ENCODE data around the gene SLC41A1. TPM values are rescaled to one million over a fixed set of nuclear protein-coding genes. Genes with fewer than 3 reads are reported as not detected.

SLC41A1 gene
- polyA plus RNA-seq, 1 of the 3 experiments (the other 2 are of a cell fraction), result 18.3 TPM

DNA sequence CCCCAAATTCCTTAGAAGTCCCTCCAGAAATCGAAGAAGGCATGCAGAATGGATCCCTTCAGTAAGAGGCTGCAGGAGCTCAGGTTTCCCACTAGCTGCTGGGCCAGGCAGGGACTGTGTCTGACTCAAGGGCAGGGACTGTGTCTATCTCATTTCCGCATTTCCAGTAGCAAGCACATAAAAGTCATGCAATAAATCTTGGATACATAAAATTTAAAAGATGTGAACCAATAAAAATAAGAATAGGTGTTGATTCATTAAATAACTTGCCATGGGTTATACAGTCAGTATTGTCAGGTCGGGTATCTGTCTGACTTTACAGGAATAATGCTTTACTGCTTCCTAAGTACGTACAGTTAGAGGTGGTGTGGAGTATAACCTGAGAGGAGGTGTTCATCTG, 21.8 kb upstream of the SLC41A1 start:
- H2AFZ ChIP-seq (ENCODE audit: low read depth), result no peak overlapping the region
- H3K4me3 ChIP-seq (ENCODE audit: low read depth in 2 of 2, low read length in 1 of 2), result no peak overlapping the region
- DNase-seq, result no peak
- H3K4me1 ChIP-seq (ENCODE audit: control insufficient read depth in 1 of 2, insufficient read depth in 2 of 2, low read depth in 1 of 2, low read length in 1 of 2), result peaks cover 0 to 2% of the 10 kb centered on the region in 2 experiments; a peak in 1 of 4 replicates
- TF ChIP-seq, protein P1, sequence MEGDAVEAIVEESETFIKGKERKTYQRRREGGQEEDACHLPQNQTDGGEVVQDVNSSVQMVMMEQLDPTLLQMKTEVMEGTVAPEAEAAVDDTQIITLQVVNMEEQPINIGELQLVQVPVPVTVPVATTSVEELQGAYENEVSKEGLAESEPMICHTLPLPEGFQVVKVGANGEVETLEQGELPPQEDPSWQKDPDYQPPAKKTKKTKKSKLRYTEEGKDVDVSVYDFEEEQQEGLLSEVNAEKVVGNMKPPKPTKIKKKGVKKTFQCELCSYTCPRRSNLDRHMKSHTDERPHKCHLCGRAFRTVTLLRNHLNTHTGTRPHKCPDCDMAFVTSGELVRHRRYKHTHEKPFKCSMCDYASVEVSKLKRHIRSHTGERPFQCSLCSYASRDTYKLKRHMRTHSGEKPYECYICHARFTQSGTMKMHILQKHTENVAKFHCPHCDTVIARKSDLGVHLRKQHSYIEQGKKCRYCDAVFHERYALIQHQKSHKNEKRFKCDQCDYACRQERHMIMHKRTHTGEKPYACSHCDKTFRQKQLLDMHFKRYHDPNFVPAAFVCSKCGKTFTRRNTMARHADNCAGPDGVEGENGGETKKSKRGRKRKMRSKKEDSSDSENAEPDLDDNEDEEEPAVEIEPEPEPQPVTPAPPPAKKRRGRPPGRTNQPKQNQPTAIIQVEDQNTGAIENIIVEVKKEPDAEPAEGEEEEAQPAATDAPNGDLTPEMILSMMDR (IDR thresholded peaks at IDR 0.05), result no peak
- TF ChIP-seq POLR2AphosphoS5 (IDR thresholded peaks at IDR 0.05; ENCODE audit: low read depth, low read length), result no peak
- TF ChIP-seq, protein P2, sequence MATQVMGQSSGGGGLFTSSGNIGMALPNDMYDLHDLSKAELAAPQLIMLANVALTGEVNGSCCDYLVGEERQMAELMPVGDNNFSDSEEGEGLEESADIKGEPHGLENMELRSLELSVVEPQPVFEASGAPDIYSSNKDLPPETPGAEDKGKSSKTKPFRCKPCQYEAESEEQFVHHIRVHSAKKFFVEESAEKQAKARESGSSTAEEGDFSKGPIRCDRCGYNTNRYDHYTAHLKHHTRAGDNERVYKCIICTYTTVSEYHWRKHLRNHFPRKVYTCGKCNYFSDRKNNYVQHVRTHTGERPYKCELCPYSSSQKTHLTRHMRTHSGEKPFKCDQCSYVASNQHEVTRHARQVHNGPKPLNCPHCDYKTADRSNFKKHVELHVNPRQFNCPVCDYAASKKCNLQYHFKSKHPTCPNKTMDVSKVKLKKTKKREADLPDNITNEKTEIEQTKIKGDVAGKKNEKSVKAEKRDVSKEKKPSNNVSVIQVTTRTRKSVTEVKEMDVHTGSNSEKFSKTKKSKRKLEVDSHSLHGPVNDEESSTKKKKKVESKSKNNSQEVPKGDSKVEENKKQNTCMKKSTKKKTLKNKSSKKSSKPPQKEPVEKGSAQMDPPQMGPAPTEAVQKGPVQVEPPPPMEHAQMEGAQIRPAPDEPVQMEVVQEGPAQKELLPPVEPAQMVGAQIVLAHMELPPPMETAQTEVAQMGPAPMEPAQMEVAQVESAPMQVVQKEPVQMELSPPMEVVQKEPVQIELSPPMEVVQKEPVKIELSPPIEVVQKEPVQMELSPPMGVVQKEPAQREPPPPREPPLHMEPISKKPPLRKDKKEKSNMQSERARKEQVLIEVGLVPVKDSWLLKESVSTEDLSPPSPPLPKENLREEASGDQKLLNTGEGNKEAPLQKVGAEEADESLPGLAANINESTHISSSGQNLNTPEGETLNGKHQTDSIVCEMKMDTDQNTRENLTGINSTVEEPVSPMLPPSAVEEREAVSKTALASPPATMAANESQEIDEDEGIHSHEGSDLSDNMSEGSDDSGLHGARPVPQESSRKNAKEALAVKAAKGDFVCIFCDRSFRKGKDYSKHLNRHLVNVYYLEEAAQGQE (IDR thresholded peaks at IDR 0.05; ENCODE audit: low read depth, low read length), result no peak
- TF ChIP-seq SMC3 (IDR thresholded peaks at IDR 0.05; ENCODE audit: low read depth, low read length), result no peak
- TF ChIP-seq SIN3A (IDR thresholded peaks at IDR 0.05; ENCODE audit: borderline replicate concordance, low read depth, low read length), result no peak
- H3K9ac ChIP-seq, result no peak overlapping the region
- no peaks in the 10 kb centered on the region for H3K27me3 ChIP-seq (ENCODE audit: insufficient read depth)
- no peaks in the 10 kb centered on the region for H3K79me2 ChIP-seq (ENCODE audit: insufficient read depth)
- no peaks in the 10 kb centered on the region for H4K20me1 ChIP-seq (ENCODE audit: insufficient read depth)
- POLR2A ChIA-PET, result no interaction called here
- H3K9me2 ChIP-seq, result no peaks in the 10 kb centered on the region
- no peaks in the 10 kb centered on the region for H3K36me3 ChIP-seq (replicated peaks in 1 of 2; ENCODE audit: control insufficient read depth in 1 of 2, insufficient read depth in 2 of 2, low read length in 1 of 2)
- H3K27ac ChIP-seq (ENCODE audit: low read depth in 2 of 2, low read length in 1 of 2), result no peak overlapping the region
- CTCF ChIA-PET, result no interaction called here
- 66% methylated on average over 4 of the region's 4 CpGs for WGBS (ENCODE audit: low lambda C conversion rate)
- no peaks in the 10 kb centered on the region for H3K9me3 ChIP-seq
- no peaks in the 10 kb centered on the region for H3F3A ChIP-seq (replicated peaks; ENCODE audit: insufficient read depth)
- no peak overlapping the region for H3K4me2 ChIP-seq

DNA sequence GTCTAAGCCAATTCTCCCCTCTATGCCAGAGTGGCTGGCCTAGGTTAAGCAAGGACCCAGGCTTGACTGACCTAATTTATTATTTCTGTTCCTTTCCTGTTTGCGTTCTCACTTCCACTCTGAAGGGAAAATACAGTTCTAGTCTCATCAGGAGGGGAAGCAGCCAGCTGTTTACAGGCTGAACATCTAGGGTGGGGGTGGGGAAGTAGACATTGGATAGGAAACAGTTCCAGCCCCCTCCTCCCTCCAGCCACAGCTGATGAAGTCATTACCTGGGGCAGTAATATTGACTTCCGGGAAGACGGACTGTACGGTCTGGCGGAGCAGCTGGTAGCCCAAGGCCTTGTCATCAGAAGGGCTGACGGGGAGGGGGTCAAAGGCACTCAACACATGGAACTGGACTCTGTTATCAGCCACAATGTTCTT, 19.3 kb upstream of the SLC41A1 start:
- Histone ChIP-seq H3K9ac (no peak overlapping the region), H3K79me2 (ENCODE audit: insufficient read depth) (no peaks in the 10 kb centered on the region), H3K27me3 (ENCODE audit: insufficient read depth) (no peaks in the 10 kb centered on the region), H3K4me1 (ENCODE audit: control insufficient read depth in 1 of 2, insufficient read depth in 2 of 2, low read depth in 1 of 2, low read length in 1 of 2) (peaks cover 0 to 4% of the 10 kb centered on the region in 2 experiments; a peak in 1 of 4 replicates), H3K4me2 (no peak overlapping the region), H3K9me3 (no peaks in the 10 kb centered on the region), H3K9me2 (no peaks in the 10 kb centered on the region), H3K27ac (ENCODE audit: low read depth in 2 of 2, low read length in 1 of 2) (no peak overlapping the region), H4K20me1 (ENCODE audit: insufficient read depth) (no peaks in the 10 kb centered on the region), H3F3A (replicated peaks; ENCODE audit: insufficient read depth) (no peaks in the 10 kb centered on the region), H3K4me3 (ENCODE audit: low read depth in 2 of 2, low read length in 1 of 2) (no peak overlapping the region), H3K36me3 (replicated peaks in 1 of 2; ENCODE audit: control insufficient read depth in 1 of 2, insufficient read depth in 2 of 2, low read length in 1 of 2) (no peaks in the 10 kb centered on the region), H2AFZ (ENCODE audit: low read depth) (no peak overlapping the region)
- no peak for TF ChIP-seq MXI1 (IDR thresholded peaks at IDR 0.05; ENCODE audit: low read depth, low read length)
- TF ChIP-seq EZH2phosphoT487 (IDR thresholded peaks at IDR 0.05; ENCODE audit: borderline replicate concordance, low read depth), result no peak
- TF ChIP-seq, protein P3, sequence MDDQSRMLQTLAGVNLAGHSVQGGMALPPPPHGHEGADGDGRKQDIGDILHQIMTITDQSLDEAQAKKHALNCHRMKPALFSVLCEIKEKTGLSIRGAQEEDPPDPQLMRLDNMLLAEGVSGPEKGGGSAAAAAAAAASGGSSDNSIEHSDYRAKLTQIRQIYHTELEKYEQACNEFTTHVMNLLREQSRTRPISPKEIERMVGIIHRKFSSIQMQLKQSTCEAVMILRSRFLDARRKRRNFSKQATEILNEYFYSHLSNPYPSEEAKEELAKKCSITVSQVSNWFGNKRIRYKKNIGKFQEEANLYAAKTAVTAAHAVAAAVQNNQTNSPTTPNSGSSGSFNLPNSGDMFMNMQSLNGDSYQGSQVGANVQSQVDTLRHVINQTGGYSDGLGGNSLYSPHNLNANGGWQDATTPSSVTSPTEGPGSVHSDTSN (IDR thresholded peaks at IDR 0.05), result no peak
- ChIA-PET CTCF (interaction anchor here (0.8 kb wide), 2 partner anchors 172 to 174 kb away, joined by 3 read pairs; no protein-coding TSS in a partner anchor), POLR2A (no interaction called here)
- DNase-seq, result no peak
- WGBS (ENCODE audit: low lambda C conversion rate), result 94% methylated on average over 6 of the region's 6 CpGs

Measured in SK-N-SH (cell line).